T-cell (primary cell): ENCODE measurements around the gene MAX. TPM values are rescaled to one million over a fixed set of nuclear protein-coding genes. Genes with fewer than 3 reads are reported as not detected.
A peak's percentile ranks its signal among the peaks of the same experiment; 100 is the strongest.

Experiments used
- ATAC-seq, 4 experiments: fragments of 200-7000 bp in 3 of 4; fragments of 150-1000 bp in 1 of 4; cut with Tn5 transposase; replicated peaks in 1 of 4; 1 replicate in 3 of 4; 2 replicates in 1 of 4; pipeline ENCODE4 v1.10.0; 2021; ENCODE audit warnings: moderate library complexity in 3 of 4, mild to moderate bottlenecking in 2 of 4, moderate number of reproducible peaks in 1 of 4
- CTCF ChIA-PET, 2 donors: fragments of 300-600 bp; sonication (Branson Sonifier 250); formaldehyde crosslinking; loops; one replicate each; lab custom pipeline; 2022; ENCODE audit warnings: antibody characterized with exemption in 2 of 2; lab: Charles Lee
- POLR2A ChIA-PET, 2 donors: fragments of 300-600 bp; sonication (Branson Sonifier 250); formaldehyde crosslinking; loops; one replicate each; lab custom pipeline; 2022; ENCODE audit warnings: antibody characterized with exemption in 2 of 2; lab: Charles Lee
- DNase-seq, 35 experiments: peaks; one replicate each; pipeline versions ENCODE4 v3.0.0 to v3.0.0-alpha.2; 2013 to 2023
- H3K27ac ChIP-seq: one replicate; pipeline ENCODE4 v1.5.1; 2013; ENCODE audit warnings: low read length
- H3K27me3 ChIP-seq, 2 experiments: replicated peaks in 1 of 2; 1 replicate in 1 of 2; 2 replicates in 1 of 2; pipeline versions ENCODE4 v1.6.1 to v1.7.0; 2013; ENCODE audit warnings: low read length in 1 of 2, mixed read lengths in 1 of 2; ENCODE audit not compliant: control insufficient read depth in 2 of 2, insufficient read depth in 2 of 2; ENCODE audit errors: extremely low read depth in 1 of 2
- H3K36me3 ChIP-seq, 2 donors: 1 replicate in 1 of 2; 2 replicates in 1 of 2; pipeline versions ENCODE4 v1.6.1 to v1.7.0; 2013; ENCODE audit warnings: low read length in 1 of 2; ENCODE audit not compliant: control insufficient read depth in 2 of 2, insufficient read depth in 1 of 2; ENCODE audit errors: extremely low read depth in 1 of 2
- H3K4me1 ChIP-seq, 2 experiments: 1 replicate in 1 of 2; 2 replicates in 1 of 2; pipeline versions ENCODE4 v1.6.1 to v1.7.0; 2013; ENCODE audit warnings: low read length in 2 of 2, mixed read lengths in 1 of 2; ENCODE audit not compliant: insufficient read depth in 2 of 2, control insufficient read depth in 1 of 2; ENCODE audit errors: extremely low read depth in 1 of 2
- H3K4me3 ChIP-seq, 2 donors: 1 replicate in 1 of 2; 2 replicates in 1 of 2; pipeline versions ENCODE4 v1.5.1 to v1.7.0; 2013; ENCODE audit warnings: mild to moderate bottlenecking in 2 of 2, low read length in 1 of 2, moderate library complexity in 1 of 2; ENCODE audit not compliant: control insufficient read depth in 1 of 2; ENCODE audit errors: extremely low read depth in 1 of 2
- H3K9me3 ChIP-seq: 2 replicates; pipeline ENCODE4 v1.7.0; 2013
- H3K27ac Mint-ChIP-seq, 2 donors: one replicate each; pipeline ENCODE4 v1.8.0; 2020 to 2021; ENCODE audit warnings: mild to moderate bottlenecking in 2 of 2, mixed read lengths in 2 of 2
- H3K27me3 Mint-ChIP-seq, 2 donors: one replicate each; pipeline ENCODE4 v1.8.0; 2021 to 2022; ENCODE audit warnings: mixed read lengths in 2 of 2
- H3K36me3 Mint-ChIP-seq: one replicate; pipeline ENCODE4 v1.8.0; 2021; ENCODE audit warnings: mixed read lengths
- H3K4me1 Mint-ChIP-seq, 3 donors: one replicate each; pipeline ENCODE4 v1.8.0; 2020 to 2022; ENCODE audit warnings: mixed read lengths in 3 of 3, mild to moderate bottlenecking in 1 of 3
- H3K4me3 Mint-ChIP-seq, 3 donors: one replicate each; pipeline ENCODE4 v1.8.0; 2020 to 2022; ENCODE audit warnings: mild to moderate bottlenecking in 3 of 3, mixed read lengths in 3 of 3, moderate library complexity in 3 of 3
- H3K9me3 Mint-ChIP-seq, 3 donors: one replicate each; pipeline ENCODE4 v1.8.0; 2020 to 2022; ENCODE audit warnings: mixed read lengths in 3 of 3
- WGBS: methylation state at CpG from one replicate; pipeline ENCODE4 v1.1.5; 2013; ENCODE audit warnings: missing lambda C conversion rate; ENCODE audit not compliant: insufficient coverage; 5-methylcytosine and 5-hydroxymethylcytosine counted together
- total RNA-seq, 35 experiments: library from RNA in 6 of 35; stranded (reverse) in 6 of 35; fragments of 120-200 nt in 1 of 35; gene quantifications; one replicate each; pipeline versions ENCODE4 v1.2.1 to v1.2.4 and lab custom pipeline; 2013 to 2026

Gene MAX
- total RNA-seq, 5 donors from 2014 or later (not counting 1 experiment from before 2014, with no cell fraction given) = 174 to 216 (median 207) TPM

GRCh38 chr14:65069874-65070413, 32.4 kb downstream of the MAX start:
- Mint-ChIP-seq H3K4me3 (no peak overlapping the region), H3K27ac (no peak overlapping the region), H3K4me1 (peaks cover 12 to 14% (median 14%) of the 10 kb centered on the region in 3 donors), H3K27me3 (no peaks in the 10 kb centered on the region), H3K36me3 (peaks cover 63% of the 10 kb centered on the region), H3K9me3 (no peaks in the 10 kb centered on the region)
- H3K27me3 ChIP-seq = no peaks in the 10 kb centered on the region
- ChIA-PET CTCF (no interaction called here), POLR2A (no interaction called here)
- peaks cover 12 to 52% of the 10 kb centered on the region in 2 donors for H3K36me3 ChIP-seq
- H3K9me3 ChIP-seq = no peaks in the 10 kb centered on the region
- DNase-seq (no peak), ATAC-seq (no peak)
- peaks cover 0 to 4% of the 10 kb centered on the region in 2 experiments for H3K4me1 ChIP-seq
- no peak overlapping the region for H3K27ac ChIP-seq
- H3K4me3 ChIP-seq = no peak overlapping the region
- WGBS = 100% methylated on average over 5 of the region's 5 CpGs

- POLR2A ChIA-PET = no interaction called here
- CTCF ChIA-PET = no interaction called here
- Mint-ChIP-seq H3K27ac (no peak overlapping the region), H3K27me3 (no peaks in the 10 kb centered on the region), H3K9me3 (no peaks in the 10 kb centered on the region), H3K4me1 (no peaks in the 10 kb centered on the region), H3K36me3 (peaks cover 80% of the 10 kb centered on the region), H3K4me3 (no peak overlapping the region)
- H3K4me3 ChIP-seq = no peak overlapping the region
- ATAC-seq (no peak), DNase-seq (no peak)
- no peaks in the 10 kb centered on the region for H3K9me3 ChIP-seq
- H3K4me1 ChIP-seq = no peaks in the 10 kb centered on the region
- H3K27me3 ChIP-seq = no peaks in the 10 kb centered on the region
- H3K27ac ChIP-seq = no peak overlapping the region
- 100% methylated on average over 2 of the region's 7 CpGs for WGBS
- peaks cover 26 to 55% of the 10 kb centered on the region in 2 donors for H3K36me3 ChIP-seq
Observed at GRCh38 chr14:65065719-65066118, 36.6 kb downstream of the MAX start.

- Histone ChIP-seq H3K4me3 (no peak overlapping the region), H3K36me3 (peaks cover 21 to 46% of the 10 kb centered on the region in 2 donors), H3K27me3 (no peaks in the 10 kb centered on the region), H3K4me1 (no peaks in the 10 kb centered on the region), H3K27ac (no peak overlapping the region), H3K9me3 (no peaks in the 10 kb centered on the region)
- Mint-ChIP-seq H3K4me3 (no peak overlapping the region), H3K27me3 (no peaks in the 10 kb centered on the region), H3K36me3 (peaks cover 63% of the 10 kb centered on the region), H3K27ac (peak overlapping the region in 1 of 2 donors; percentile 11), H3K9me3 (no peaks in the 10 kb centered on the region), H3K4me1 (peaks cover 0 to 2% (median 0%) of the 10 kb centered on the region in 3 donors)
- DNase-seq = no peak
- WGBS = 94% methylated on average over 7 of the region's 16 CpGs
- ChIA-PET POLR2A (interaction anchor here (0.5 to 0.6 kb wide), 4 partner anchors 31 to 278 kb away, joined by 3 to 5 read pairs (median 3); no protein-coding TSS in a partner anchor), CTCF (interaction anchor here in 1 of 2 donors (0.5 kb wide), 1 partner anchor 380 kb away, joined by 3 read pairs; no protein-coding TSS in a partner anchor)
- no peak for ATAC-seq
Observed at GRCh38 chr14:65062096-65063075, 39.9 kb downstream of the MAX start.

GRCh38 chr14:65057695-65058094, 44.6 kb downstream of the MAX start:
- H3K4me3 ChIP-seq = no peak overlapping the region
- H3K27me3 ChIP-seq = no peaks in the 10 kb centered on the region
- no peaks in the 10 kb centered on the region for H3K9me3 ChIP-seq
- H3K9me3 Mint-ChIP-seq = no peaks in the 10 kb centered on the region
- H3K27ac Mint-ChIP-seq = peak overlapping the region; percentile 49 to 59
- ChIA-PET CTCF (no interaction called here), POLR2A (no interaction called here)
- no peaks in the 10 kb centered on the region for H3K4me1 ChIP-seq
- H3K4me1 Mint-ChIP-seq = peaks cover 2% of the 10 kb centered on the region in 3 donors
- peaks cover 43% of the 10 kb centered on the region for H3K36me3 Mint-ChIP-seq
- no peak overlapping the region for H3K4me3 Mint-ChIP-seq
- H3K36me3 ChIP-seq = peaks cover 21 to 30% of the 10 kb centered on the region in 2 donors
- H3K27me3 Mint-ChIP-seq = no peaks in the 10 kb centered on the region
- no peak overlapping the region for H3K27ac ChIP-seq
- DNase-seq (no peak), ATAC-seq (no peak)

- WGBS = 90% methylated on average over 20 of the region's 23 CpGs
- peak overlapping the region in 1 of 2 donors; percentile 56 for H3K27ac Mint-ChIP-seq
- H3K9me3 Mint-ChIP-seq = no peaks in the 10 kb centered on the region
- POLR2A ChIA-PET = interaction anchor here in 1 of 2 donors (0.6 kb wide), 1 partner anchor 53 kb away, joined by 5 read pairs; no protein-coding TSS in a partner anchor
- DNase-seq (peak in 1 of 35 experiments; percentile 19), ATAC-seq (peak in 1 of 4 experiments; percentile 19)
- H3K4me3 Mint-ChIP-seq = no peak overlapping the region
- peaks cover 26% of the 10 kb centered on the region for H3K36me3 Mint-ChIP-seq
- no peaks in the 10 kb centered on the region for H3K27me3 Mint-ChIP-seq
- Histone ChIP-seq H3K36me3 (peaks cover 9 to 16% of the 10 kb centered on the region in 2 donors), H3K4me3 (no peak overlapping the region), H3K27ac (no peak overlapping the region), H3K27me3 (no peaks in the 10 kb centered on the region), H3K4me1 (no peaks in the 10 kb centered on the region), H3K9me3 (no peaks in the 10 kb centered on the region)
- peaks cover 2 to 7% (median 2%) of the 10 kb centered on the region in 3 donors for H3K4me1 Mint-ChIP-seq
- CTCF ChIA-PET = no interaction called here
Observed at GRCh38 chr14:65054471-65055085, 47.7 kb downstream of the MAX start.

GRCh38 chr14:65053466-65053865, 48.9 kb downstream of the MAX start:
- no peak overlapping the region for H3K4me3 ChIP-seq
- peak overlapping the region; percentile 19 to 57 for H3K27ac Mint-ChIP-seq
- peaks cover 13 to 20% of the 10 kb centered on the region in 2 donors for H3K36me3 ChIP-seq
- CTCF ChIA-PET = interaction anchor here in 1 of 2 donors (0.6 kb wide), 1 partner anchor 1656 kb away, joined by 5 read pairs; no protein-coding TSS in a partner anchor
- DNase-seq (no peak), ATAC-seq (no peak)
- WGBS = no CpG with 5 or more reads among the region's 3 CpGs
- no peaks in the 10 kb centered on the region for H3K27me3 Mint-ChIP-seq
- H3K36me3 Mint-ChIP-seq = peaks cover 23% of the 10 kb centered on the region
- H3K4me1 ChIP-seq = no peaks in the 10 kb centered on the region
- POLR2A ChIA-PET = no interaction called here
- peaks cover 2 to 7% (median 3%) of the 10 kb centered on the region in 3 donors for H3K4me1 Mint-ChIP-seq
- H3K27me3 ChIP-seq = no peaks in the 10 kb centered on the region
- no peak overlapping the region for H3K27ac ChIP-seq
- H3K4me3 Mint-ChIP-seq = no peak overlapping the region
- H3K9me3 ChIP-seq = no peaks in the 10 kb centered on the region
- no peaks in the 10 kb centered on the region for H3K9me3 Mint-ChIP-seq
